Lower leg skin (tissue), 4 donors: Measurements from ENCODE around the gene ARHGAP23. TPM values are rescaled to one million over a fixed set of nuclear protein-coding genes. Genes with fewer than 3 reads are reported as not detected.

Experiments
- DNase-seq, 2 donors: peaks; one replicate each; pipeline ENCODE4 v3.0.0-alpha.2; 2019; ENCODE audit warnings: low spot score in 2 of 2
- H3K4me3 ChIP-seq: fragments of 200-600 bp; sonication (generic); 2 replicates; pipeline ENCODE4 v1.5.1; 2017; ENCODE audit warnings: mild to moderate bottlenecking, low read depth; ENCODE audit not compliant: poor library complexity, severe bottlenecking
- CTCF ChIP-seq, 3 donors: fragments of 450-650 bp; IDR thresholded peaks; one replicate each; pipeline ENCODE4 v1.5.1; 2016; ENCODE audit warnings: antibody characterized with exemption in 3 of 3, mild to moderate bottlenecking in 3 of 3, moderate library complexity in 2 of 3
- POLR2A ChIP-seq, 2 donors: fragments of 450-650 bp; IDR thresholded peaks; one replicate each; pipeline ENCODE4 v1.6.1; 2016 to 2017; ENCODE audit warnings: antibody characterized with exemption in 2 of 2, mild to moderate bottlenecking in 1 of 2, moderate library complexity in 1 of 2
- WGBS, 2 donors: methylation state at CpG; one replicate each; pipeline ENCODE4 v1.1.5; 2018; 5-methylcytosine and 5-hydroxymethylcytosine counted together
- intact Hi-C: fragments of 100-400 bp; cut with DNase I; formaldehyde crosslinking; loops from one replicate; pipeline ENCODE4 v1.15.0; 2023; ENCODE audit warnings: low total_unique reads
- total RNA-seq, 4 donors: library from RNA; depleted of rRNA; stranded (reverse); fragments of >200 nt; gene quantifications; one replicate each; pipeline ENCODE4 v1.1.0, GENCODE V29; 2016

Gene ARHGAP23
- total RNA-seq, 4 donors from 2014 or later: 127 to 201 (median 149) TPM

- no peak overlapping the region for H3K4me3 ChIP-seq
- intact Hi-C loops: no loop called here
- no peak for DNase-seq
- TF ChIP-seq CTCF (IDR thresholded peaks at IDR 0.05) (no peak), POLR2A (IDR thresholded peaks at IDR 0.05) (no peak)
- 38 to 40% methylated on average over 39 to 58 of the region's 105 CpGs for WGBS, 2 donors
Observed at GRCh38 chr17:38561416-38562214, 133.4 kb downstream of the ARHGAP23 start.

Other genes starting within 250 kb of the ARHGAP23 start
- gene TBC1D3, start 235.9 kb upstream of the ARHGAP23 start, total RNA-seq: not detected
- 10 to 100 TPM; 25.8 to 34.5 (median 29.4) TPM for gene MRPL45, start 131.3 kb upstream of the ARHGAP23 start, total RNA-seq
- under 1 TPM in 1 of 4 donors, not detected in 3; 0.25 TPM for gene GPR179, start 84.5 kb upstream of the ARHGAP23 start, total RNA-seq
- gene SOCS7, start 76.6 kb upstream of the ARHGAP23 start, total RNA-seq: 10 to 100 TPM; 14.5 to 19.9 (median 19.3) TPM
- 10 to 100 TPM; 12.0 to 20.2 (median 15.6) TPM for gene SRCIN1, start 177.5 kb downstream of the ARHGAP23 start, total RNA-seq
- gene EPOP, start 246.5 kb downstream of the ARHGAP23 start, total RNA-seq: 1 to 10 TPM; 1.8 to 8.7 (median 3.3) TPM